CD4-positive, alpha-beta T cell treated with Interleukin-15 for 1 hour (primary cell): ENCODE results near the gene CFAP53.

ENCODE experiments used
- DNase-seq: peaks from one replicate; pipeline ENCODE4 v3.0.0-alpha.2; 2020

CFAP53 gene

DNA sequence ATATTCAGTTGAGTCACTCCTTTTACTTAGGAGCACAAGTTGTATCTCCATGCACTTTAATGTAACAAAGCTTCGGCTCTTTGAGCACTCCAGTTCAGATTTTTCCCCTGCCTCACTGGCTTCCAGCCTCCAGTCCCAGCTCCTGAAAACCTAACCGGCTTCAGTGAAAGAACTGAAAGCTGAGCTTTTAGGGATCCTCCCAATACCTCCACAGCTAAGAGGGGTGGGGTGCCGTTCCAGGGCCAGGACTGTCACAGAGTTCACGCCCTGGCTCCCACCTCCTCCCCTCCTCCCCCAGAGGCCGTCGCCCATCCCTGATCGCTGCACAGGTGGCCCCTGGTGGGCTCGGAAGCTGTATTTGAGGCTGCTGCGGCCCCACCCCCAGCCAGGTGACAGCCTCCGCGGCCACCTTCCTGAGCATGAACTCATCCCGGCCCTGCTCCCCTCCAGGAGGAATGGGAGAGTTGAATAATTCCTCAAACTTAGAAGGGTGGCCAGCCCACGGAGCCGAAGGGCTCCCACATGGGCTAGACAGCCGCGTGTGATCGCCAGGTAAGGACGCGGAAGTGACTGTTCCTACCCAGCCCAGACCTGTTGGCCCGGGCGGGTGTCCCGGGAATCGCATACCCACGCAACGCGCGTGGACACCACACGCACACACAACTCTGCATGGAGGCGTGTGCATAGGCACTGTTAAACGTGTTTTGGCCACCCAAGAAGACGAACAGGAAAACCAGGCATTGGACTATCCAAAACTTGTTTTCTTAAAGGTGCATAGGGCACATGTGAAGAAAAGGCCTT lies 73.1 kb downstream of the CFAP53 start:
- no peak for DNase-seq

GRCh38 chr18:50190926-50191325 lies 75.4 kb downstream of the CFAP53 start:
- DNase-seq: no peak

DNA sequence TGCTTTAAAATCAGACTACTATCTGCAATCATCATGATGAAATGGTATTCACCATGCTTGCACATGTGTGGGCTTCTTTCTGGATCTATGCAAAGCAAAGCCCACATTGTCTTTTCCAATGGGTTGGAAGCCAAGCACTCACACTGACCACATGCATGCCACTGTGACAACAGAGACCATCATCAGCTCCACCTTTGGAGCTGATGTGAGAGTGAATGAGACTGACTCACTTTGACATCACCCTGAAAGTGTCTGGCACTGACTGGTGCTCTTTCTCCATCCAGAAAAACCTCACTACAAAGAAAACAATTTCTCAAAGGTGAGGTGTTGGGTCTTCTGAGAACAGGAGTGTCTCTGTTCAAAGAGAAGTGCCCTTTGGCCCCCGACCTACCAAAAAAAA lies 76.1 kb downstream of the CFAP53 start:
- DNase-seq: no peak

DNA sequence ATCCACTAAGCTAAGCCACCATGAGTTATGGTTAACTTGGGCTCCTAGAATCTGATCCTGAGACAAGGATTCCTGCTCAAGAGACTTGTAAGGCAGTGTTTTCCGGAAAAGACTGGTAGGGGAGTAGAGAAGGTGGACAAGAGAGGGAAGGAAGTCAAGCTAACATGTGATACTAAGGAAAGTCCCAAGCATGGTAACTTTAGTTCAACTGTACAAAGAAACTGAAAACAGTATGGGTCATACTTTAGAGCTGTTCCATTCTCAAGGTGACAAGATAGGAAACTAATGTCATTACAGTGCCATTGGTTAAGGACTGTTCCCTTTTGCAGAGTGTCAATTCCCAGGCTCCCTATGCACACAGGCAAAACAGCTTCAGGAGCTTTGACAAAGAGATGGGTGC lies 77.1 kb downstream of the CFAP53 start:
- DNase-seq: no peak

GRCh38 chr18:50188652-50189051 lies 77.6 kb downstream of the CFAP53 start:
- DNase-seq: no peak

- DNase-seq: no peak
Observed at GRCh38 chr18:50187659-50188058, 78.6 kb downstream of the CFAP53 start.

DNA sequence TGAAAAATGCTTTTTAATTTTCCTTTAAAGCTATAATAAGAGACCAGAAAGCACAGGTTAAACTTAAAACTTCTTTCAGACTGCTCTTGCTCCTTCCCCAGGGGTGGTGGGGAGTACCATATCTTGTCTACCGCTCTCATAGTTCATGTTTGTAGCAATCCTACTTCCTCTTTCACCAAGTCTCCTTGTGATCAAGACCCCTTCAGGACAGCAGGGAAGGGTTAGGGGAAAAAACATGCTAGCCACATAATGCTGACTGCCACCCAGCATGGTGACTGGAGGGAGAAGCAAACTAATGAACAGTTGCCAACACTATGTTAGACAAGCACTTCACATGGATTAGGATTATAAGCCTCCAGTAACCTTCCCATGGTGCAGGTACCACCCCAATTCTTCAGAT lies 79.9 kb downstream of the CFAP53 start:
- DNase-seq: no peak

DNA sequence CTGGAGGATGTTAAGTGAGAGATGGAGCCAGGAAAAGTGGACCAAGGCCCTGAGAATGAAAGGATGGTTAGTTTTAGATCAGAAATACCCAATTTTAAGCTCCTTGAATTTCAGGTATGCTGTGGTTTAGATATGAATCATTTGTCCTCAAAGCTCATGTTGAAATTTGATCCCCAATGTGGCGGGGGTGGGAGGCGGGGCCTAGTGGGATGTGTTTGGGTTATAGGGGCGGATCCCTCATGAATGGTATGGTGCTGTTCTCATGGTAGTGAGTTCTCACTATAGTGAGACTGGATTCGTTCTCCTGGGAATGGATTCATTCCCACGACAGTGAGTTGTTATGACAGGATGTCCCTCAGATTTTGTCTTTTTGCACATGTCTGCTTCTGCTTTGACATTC lies 82.7 kb downstream of the CFAP53 start:
- DNase-seq: no peak

- DNase-seq: no peak
Observed at GRCh38 chr18:50182511-50182910, 83.8 kb downstream of the CFAP53 start.

GRCh38 chr18:50181590-50181989 lies 84.7 kb downstream of the CFAP53 start:
- no peak for DNase-seq

DNA sequence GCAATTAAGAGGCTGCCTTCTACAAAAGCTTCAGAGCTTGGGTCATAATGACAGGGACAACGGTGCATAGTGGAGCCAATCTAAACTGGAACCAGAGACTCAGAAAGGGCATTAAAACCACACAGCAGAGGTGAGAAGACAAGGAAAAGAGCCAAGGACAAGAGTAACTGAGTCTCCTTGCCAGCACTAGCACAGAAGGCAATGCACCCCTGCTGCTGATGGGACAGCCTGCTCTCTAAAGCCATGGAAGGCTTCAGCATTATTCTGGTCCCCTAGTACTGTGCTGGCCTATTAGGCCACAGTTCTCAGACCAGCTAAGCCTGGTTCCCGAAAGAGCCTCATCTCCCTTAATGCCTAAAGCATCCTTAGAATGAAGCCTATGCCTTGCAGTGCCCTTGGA lies 86.8 kb downstream of the CFAP53 start:
- DNase-seq: no peak

- DNase-seq: no peak
Observed at GRCh38 chr18:50177294-50177992, 88.9 kb downstream of the CFAP53 start.
